ENCODE data around the gene HUNK.

GRCh38 chr21:32009263-32009662 is 136.4 kb downstream of the HUNK start:
- TF ChIP-seq CTCF (conservative IDR thresholded peaks at IDR 0.05; ENCODE audit: low read depth, low read length) (no peak), EZH2 (IDR thresholded peaks at IDR 0.05; ENCODE audit: borderline replicate concordance, low read depth, low read length, poor library complexity, severe bottlenecking) (no peak)
